Brain microvascular endothelial cell (primary cell): ENCODE data around the gene C4BPB.

Experiments used
- DNase-seq: peaks from one replicate; pipeline ENCODE4 v3.0.0-alpha.2; 2020
- H3K27ac ChIP-seq: fragments of 250-450 bp; sonication (Bioruptor Pico); 2 replicates; pipeline ENCODE4 v1.5.1; 2020; ENCODE audit warnings: mild to moderate bottlenecking, moderate library complexity
- H3K27me3 ChIP-seq: fragments of 250-450 bp; sonication (Bioruptor Pico); replicated peaks from 2 replicates; pipeline ENCODE4 v1.5.1; 2020; ENCODE audit warnings: mild to moderate bottlenecking
- H3K36me3 ChIP-seq: fragments of 250-450 bp; sonication (Bioruptor Pico); replicated peaks from 2 replicates; pipeline ENCODE4 v1.5.1; 2020; ENCODE audit warnings: mild to moderate bottlenecking
- H3K4me3 ChIP-seq: 2 replicates; pipeline ENCODE4 v1.5.1; 2011; ENCODE audit warnings: low read depth, mild to moderate bottlenecking, control low read depth, low read length, moderate library complexity
- in situ Hi-C: cut with HindIII; loops from 2 replicates; pipeline ENCODE4 v1.10.0; 2017; ENCODE audit warnings: low sequenced_read_pairs, low pct_ligation_motif_present
- TF ChIP-seq, protein P1 (sequence below): IDR thresholded peaks from 2 replicates; pipeline ENCODE4 v1.5.1; 2011; ENCODE audit warnings: low read depth, mild to moderate bottlenecking, moderate library complexity, low read length, control low read depth, inconsistent platforms; ENCODE audit errors: missing control alignments

Gene C4BPB

DNA sequence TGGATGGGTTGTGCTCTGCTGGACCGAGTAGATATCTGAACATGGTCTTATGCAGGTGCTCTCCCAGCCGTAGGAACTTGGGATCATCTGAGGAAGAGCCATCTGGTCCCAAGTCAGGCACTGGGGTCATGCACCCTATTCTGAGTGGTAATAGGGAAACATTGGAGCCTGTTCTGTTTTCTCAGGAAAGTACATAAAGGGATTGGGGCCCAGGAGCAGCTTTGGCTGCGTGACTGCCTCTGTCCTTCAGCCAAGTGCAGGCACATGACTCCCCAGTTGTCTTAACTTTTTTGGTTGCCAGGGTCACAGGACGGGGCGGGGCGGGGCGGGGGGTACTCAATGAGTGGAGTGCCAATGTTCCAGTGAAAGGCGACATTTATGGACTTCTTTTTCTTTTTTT, 24.1 kb upstream of the C4BPB start:
- Histone ChIP-seq H3K36me3 (no peaks in the 10 kb centered on the region), H3K27me3 (no peaks in the 10 kb centered on the region), H3K27ac (no peak overlapping the region), H3K4me3 (no peak overlapping the region)
- no peak for DNase-seq
- TF ChIP-seq, protein P1, sequence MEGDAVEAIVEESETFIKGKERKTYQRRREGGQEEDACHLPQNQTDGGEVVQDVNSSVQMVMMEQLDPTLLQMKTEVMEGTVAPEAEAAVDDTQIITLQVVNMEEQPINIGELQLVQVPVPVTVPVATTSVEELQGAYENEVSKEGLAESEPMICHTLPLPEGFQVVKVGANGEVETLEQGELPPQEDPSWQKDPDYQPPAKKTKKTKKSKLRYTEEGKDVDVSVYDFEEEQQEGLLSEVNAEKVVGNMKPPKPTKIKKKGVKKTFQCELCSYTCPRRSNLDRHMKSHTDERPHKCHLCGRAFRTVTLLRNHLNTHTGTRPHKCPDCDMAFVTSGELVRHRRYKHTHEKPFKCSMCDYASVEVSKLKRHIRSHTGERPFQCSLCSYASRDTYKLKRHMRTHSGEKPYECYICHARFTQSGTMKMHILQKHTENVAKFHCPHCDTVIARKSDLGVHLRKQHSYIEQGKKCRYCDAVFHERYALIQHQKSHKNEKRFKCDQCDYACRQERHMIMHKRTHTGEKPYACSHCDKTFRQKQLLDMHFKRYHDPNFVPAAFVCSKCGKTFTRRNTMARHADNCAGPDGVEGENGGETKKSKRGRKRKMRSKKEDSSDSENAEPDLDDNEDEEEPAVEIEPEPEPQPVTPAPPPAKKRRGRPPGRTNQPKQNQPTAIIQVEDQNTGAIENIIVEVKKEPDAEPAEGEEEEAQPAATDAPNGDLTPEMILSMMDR: no peak
- in situ Hi-C loops: no loop called here

DNA sequence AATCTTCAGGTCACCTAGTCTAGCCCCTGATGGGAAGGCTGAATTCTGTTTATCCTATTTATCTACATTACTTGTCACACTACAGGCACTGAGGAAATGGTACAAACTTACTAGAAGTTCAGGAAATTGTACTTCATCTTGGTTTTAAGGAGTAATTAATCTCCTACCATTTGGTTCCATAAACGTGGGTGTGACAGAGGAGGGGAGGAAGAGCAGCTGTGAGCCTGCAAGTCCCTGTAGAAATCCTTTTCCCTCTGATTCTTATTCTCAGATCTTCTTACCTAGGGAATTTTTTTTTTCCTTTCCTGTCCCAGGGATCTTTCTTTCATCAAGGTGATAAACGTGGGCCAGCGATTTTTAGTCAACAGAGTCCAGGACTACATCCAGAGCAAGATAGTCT, 21.5 kb upstream of the C4BPB start:
- no peak overlapping the region for H3K27ac ChIP-seq
- TF ChIP-seq, protein P1: no peak
- no peaks in the 10 kb centered on the region for H3K27me3 ChIP-seq
- in situ Hi-C loops: no loop called here
- no peaks in the 10 kb centered on the region for H3K36me3 ChIP-seq
- H3K4me3 ChIP-seq: no peak overlapping the region
- no peak for DNase-seq

DNA sequence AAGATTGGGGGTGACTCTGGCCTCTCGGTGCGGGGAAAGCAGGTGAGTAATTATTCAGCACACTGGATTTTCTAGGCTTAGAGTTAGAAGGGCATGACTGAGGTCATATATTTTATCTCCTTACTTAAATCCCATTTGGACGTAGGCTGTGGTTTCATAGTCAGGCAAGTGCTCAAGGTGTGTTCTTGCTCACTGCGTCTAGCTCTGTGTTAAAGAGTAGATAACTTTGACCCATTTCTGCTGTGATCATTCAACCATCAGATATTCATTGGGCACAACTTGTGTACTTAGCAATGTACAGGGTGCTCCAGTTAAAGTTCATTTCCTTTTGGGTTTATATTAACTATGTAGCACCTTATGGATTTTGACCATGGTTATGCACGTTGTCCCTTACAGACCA, 21.0 kb upstream of the C4BPB start:
- no peak overlapping the region for H3K27ac ChIP-seq
- H3K36me3 ChIP-seq: no peaks in the 10 kb centered on the region
- TF ChIP-seq, protein P1: no peak
- no peak overlapping the region for H3K4me3 ChIP-seq
- in situ Hi-C loops: no loop called here
- DNase-seq: no peak
- H3K27me3 ChIP-seq: no peaks in the 10 kb centered on the region

DNA sequence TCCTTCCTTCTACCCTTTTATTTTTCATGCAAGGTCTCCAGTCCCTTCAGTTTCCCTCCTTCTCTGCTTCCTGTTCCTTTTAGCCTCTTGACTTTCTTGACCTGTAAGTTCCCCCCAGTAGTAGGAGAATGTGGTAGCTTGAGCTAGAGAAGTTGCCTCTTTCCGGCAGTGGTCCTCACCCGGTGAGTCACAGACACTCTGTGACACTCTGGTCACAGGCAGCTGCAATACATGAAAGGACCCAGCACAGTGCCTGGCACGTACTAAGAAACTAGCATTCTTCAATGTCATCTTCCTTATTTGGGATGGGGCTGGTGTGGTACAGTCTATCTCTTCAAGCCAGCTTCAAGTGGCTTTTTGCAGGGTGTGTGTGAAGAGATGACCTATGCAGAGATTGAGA, 19.6 kb upstream of the C4BPB start:
- TF ChIP-seq, protein P1: no peak
- Histone ChIP-seq H3K27me3 (no peaks in the 10 kb centered on the region), H3K4me3 (no peak overlapping the region), H3K36me3 (no peaks in the 10 kb centered on the region), H3K27ac (no peak overlapping the region)
- no peak for DNase-seq
- in situ Hi-C loops: no loop called here

DNA sequence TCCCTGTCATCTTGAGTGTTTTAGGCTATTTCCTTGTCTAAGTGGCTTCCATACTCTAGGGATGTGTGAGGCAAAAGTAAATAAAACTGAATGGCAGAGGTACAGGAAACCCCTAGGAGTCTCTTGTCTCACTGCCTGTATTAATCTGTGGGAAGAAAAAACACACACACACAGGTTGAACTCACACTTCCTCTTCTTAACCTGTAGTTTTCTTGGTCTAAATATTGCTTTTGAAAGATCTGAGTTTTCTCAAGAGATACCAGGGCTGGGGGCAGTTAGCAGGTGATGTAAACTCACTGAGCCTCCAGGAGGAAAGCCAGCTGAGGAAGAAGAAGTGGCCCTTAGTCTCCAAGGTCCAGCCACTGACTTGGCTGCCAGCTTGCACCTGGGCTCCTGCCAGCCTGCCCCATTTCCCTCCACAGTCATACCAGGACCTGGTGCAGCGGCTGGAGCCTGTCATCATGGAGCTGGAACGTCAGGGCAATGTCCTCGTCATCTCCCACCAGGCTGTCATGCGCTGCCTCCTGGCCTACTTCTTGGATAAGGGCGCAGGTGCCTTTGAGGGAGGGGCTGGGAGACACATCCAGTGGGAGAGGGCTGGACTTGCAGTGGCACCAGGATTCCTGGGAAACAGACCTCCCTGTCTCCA, 18.7 kb upstream of the C4BPB start:
- DNase-seq: no peak
- TF ChIP-seq, protein P1: no peak
- H3K4me3 ChIP-seq: no peak overlapping the region
- H3K27ac ChIP-seq: no peak overlapping the region
- no peaks in the 10 kb centered on the region for H3K36me3 ChIP-seq
- in situ Hi-C loops: no loop called here
- H3K27me3 ChIP-seq: no peaks in the 10 kb centered on the region

DNA sequence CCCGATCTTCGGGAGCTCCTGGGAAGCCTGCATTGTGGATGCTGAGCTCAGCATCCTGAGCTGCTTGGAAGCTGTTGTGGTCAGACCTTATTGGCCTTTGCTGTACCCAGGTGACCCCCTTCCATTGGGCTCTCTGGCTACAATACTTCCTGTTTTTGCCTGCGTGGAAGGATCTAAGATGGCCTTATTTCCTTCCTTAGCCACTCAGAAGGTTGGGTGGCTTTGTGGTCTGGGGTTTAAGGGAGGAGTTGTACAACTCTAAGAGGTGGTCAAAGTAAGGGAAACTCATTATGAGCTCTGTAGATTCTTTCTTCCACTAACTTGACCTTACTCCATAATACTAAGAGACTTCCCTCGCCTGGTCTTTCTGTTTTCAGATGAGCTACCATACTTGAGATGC, 17.8 kb upstream of the C4BPB start:
- Histone ChIP-seq H3K4me3 (no peak overlapping the region), H3K27me3 (no peaks in the 10 kb centered on the region), H3K36me3 (no peaks in the 10 kb centered on the region), H3K27ac (no peak overlapping the region)
- TF ChIP-seq, protein P1: no peak
- no peak for DNase-seq
- in situ Hi-C loops: no loop called here
